GM12891 (cell line): Measurements from ENCODE around the gene CD300LF.
A peak's percentile ranks its signal among the peaks of the same experiment; 100 is the strongest.

Experiments
- DNase-seq: peaks from one replicate; pipeline ENCODE4 v3.0.0; 2011; ENCODE audit warnings: low spot score; ENCODE audit not compliant: insufficient read length
- FAIRE-seq: peaks from 2 replicates; lab custom pipeline; 2011; peaks lifted over from hg19 to GRCh38; lab: Jason Lieb, UNC
- PAX5 ChIP-seq: IDR thresholded peaks from 2 replicates; pipeline ENCODE4 v1.6.1; 2011; ENCODE audit warnings: low read length, moderate library complexity, mild to moderate bottlenecking; ENCODE audit not compliant: insufficient read depth, severe bottlenecking
- POLR2A ChIP-seq: IDR thresholded peaks from 2 replicates; pipeline ENCODE4 v1.6.1; 2011; ENCODE audit warnings: low read depth, low read length, control low read depth
- POLR2AphosphoS5 ChIP-seq: IDR thresholded peaks from 2 replicates; pipeline ENCODE4 v1.6.1; 2011; ENCODE audit warnings: low read depth, low read length, control low read depth
- POU2F2 ChIP-seq: IDR thresholded peaks from 2 replicates; pipeline ENCODE4 v1.6.1; 2011; ENCODE audit warnings: low read depth, mild to moderate bottlenecking, control low read depth, low read length, moderate library complexity
- SPI1 ChIP-seq: IDR thresholded peaks from 2 replicates; pipeline ENCODE4 v1.6.1; 2011; ENCODE audit warnings: low read depth, low read length, control low read depth
- TAF1 ChIP-seq: IDR thresholded peaks from 2 replicates; pipeline ENCODE4 v1.6.1; 2011; ENCODE audit warnings: low read depth, low read length, control low read depth

Gene CD300LF

DNA sequence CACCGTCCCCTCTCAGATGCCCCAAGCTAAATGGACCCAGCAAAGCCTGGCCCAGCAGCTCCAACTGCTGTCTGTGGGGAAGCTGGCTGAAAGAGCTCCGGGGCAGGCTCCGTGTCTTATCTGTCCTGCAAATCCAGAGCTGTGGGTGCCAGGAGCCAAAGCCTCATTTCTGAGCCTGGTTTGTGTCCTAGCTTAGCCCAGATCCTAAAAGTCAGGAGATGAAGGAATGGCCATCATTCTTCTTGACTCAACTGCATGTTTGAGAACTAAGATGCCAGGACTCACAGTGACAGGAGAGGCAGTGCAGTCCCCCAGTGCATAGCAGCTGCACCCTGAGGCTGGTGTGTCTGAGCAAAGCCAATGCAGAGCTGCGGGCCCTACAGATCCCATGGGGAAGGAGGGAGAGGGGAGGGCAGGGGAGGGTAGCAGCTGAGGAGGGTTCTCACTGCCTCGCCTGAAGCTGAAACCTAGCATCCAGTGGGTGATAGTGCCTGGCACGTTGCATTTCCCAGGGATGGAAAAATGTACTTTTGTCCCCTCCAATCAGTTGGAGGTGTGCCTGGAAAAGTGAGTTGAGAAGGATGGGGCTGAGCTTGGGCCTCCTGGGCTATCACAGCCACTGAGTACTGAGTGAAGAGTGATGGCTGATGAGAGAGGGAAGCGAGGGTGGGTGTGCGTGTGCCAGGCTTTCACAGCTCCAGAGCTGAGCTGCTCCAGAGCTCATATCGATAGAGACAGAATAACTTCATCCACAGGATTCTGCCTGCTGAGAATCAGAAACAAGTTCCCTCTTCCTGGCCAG is 64.7 kb downstream of the CD300LF start:
- FAIRE-seq, result no peak
- no peak for TF ChIP-seq POU2F2
- TF ChIP-seq SPI1, result no peak
- no peak for DNase-seq

DNA sequence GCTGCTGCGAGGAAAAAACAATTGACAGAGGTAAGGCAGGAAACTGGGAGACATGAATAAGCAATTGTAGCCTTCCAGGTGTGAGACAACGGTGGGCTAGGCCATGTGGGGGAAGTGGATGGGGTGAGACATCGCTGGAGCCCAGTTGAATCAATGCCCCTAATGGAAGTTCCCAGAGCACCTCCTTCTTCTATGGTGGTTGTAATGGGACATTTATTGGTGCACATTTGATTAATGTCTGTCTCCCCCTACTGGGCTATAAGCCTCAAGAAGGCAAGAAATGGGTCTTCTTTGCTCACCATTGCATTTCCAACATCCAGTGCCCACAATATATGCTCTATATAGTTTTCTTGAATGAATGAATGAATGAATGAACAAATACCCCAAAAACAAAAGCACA is 66.5 kb downstream of the CD300LF start:
- FAIRE-seq (peak; percentile 57), DNase-seq (no peak)
- TF ChIP-seq TAF1 (no peak), POLR2A (no peak), SPI1 (no peak), PAX5 (no peak), POLR2AphosphoS5 (no peak), POU2F2 (no peak)

DNA sequence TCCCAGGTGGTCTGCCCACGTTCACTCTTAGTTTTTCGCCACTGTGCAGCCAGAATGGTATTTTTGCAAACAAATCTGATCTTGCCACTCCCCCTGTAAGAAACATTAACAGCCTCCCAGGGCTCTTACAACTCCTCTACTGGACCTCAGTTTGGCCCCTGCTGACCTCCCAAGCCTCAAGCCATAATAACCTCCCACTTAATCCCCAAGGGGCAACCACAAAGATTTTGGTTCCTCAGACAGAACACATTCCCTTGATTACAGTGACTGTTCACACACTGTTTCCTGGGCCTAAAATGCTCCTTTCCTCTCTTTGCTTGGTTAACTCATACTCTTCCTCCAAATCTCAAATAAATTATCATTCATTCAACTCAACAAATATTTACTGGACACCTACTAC is 67.7 kb downstream of the CD300LF start:
- DNase-seq (no peak), FAIRE-seq (no peak)
- no peak for TF ChIP-seq PAX5
- TF ChIP-seq POLR2AphosphoS5, result no peak
- no peak for TF ChIP-seq SPI1
- no peak for TF ChIP-seq POU2F2
- no peak for TF ChIP-seq TAF1
- TF ChIP-seq POLR2A, result no peak

DNA sequence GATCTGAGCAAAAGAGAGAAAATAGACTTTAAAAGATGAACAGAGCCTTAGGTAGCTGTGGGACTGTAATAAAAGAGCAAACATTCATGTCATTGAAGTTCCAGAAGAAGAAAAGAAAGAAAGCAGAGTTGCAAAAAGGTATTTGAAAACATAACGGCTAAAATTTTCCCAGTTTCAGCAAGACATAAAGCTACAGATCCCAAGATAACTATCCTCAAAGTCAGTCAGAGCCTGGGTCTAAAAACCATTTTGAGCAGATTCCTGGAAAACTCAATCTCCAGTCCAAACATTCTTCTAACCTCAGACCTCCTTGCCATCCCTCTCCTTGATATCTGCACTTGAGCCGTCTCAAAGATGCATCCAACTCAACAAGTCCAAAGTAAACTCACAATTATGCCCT is 68.3 kb downstream of the CD300LF start:
- TF ChIP-seq TAF1 (no peak), POU2F2 (no peak), POLR2A (no peak), POLR2AphosphoS5 (no peak), PAX5 (no peak), SPI1 (no peak)
- DNase-seq, result no peak
- FAIRE-seq, result no peak
